ENCODE measurements around the gene CLCN7.

CLCN7 gene

GRCh38 chr16:1460602-1461138 is 14.2 kb downstream of the CLCN7 start:
- no peak for DNase-seq

DNA sequence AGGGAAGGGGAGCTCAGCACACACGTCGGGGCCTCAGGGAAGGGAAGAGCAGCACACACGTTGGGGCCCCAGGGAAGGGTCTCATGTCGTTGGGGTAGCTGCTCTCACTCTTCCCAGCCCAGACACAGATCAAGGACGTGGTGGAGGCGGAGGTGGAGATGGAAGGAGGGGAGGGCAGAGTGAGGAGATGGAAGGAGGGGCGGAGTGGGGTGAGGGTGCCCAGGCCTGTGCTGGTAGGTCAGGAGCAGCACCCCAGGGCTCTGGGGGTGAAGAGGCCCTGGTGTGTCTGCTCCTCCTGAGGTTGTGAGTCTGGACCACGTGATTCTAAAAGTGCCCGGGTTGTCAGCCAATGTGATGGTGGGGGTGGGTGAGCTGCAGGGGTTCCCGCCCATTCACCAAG is 14.9 kb downstream of the CLCN7 start:
- DNase-seq: no peak

- DNase-seq: no peak
These were observed 15.9 kb downstream of the CLCN7 start for GRCh38 chr16:1458977-1459341.

DNA sequence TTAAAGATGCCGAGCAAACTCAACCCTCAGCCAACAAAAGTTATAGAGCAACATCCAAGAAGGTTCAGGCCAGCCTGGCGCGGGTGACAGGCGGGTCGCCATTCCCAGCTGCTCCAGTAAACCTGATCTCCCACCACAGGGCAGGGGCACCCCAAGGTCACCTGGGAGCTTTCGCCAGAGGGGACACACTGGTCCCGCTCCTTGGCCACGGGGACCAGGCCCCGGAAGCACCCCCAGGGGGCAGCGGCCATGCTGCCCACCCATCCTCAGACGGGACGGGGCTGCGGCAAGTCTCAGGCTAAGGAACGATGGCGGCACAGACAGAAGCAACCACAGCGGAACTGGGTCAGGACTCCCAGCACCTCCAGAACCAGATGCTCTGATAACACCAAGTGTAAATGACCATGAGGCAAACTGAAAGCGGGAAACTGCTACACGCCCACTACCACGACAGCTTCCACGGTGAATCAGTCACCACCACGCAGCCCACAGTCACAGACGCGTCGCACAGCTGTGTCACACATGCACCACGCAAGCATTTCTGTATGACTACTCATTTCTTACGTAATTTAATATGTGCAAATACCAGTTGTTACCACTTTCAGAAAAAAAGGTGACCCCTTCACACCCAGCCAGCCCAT is 16.4 kb downstream of the CLCN7 start:
- no peak for DNase-seq

DNA sequence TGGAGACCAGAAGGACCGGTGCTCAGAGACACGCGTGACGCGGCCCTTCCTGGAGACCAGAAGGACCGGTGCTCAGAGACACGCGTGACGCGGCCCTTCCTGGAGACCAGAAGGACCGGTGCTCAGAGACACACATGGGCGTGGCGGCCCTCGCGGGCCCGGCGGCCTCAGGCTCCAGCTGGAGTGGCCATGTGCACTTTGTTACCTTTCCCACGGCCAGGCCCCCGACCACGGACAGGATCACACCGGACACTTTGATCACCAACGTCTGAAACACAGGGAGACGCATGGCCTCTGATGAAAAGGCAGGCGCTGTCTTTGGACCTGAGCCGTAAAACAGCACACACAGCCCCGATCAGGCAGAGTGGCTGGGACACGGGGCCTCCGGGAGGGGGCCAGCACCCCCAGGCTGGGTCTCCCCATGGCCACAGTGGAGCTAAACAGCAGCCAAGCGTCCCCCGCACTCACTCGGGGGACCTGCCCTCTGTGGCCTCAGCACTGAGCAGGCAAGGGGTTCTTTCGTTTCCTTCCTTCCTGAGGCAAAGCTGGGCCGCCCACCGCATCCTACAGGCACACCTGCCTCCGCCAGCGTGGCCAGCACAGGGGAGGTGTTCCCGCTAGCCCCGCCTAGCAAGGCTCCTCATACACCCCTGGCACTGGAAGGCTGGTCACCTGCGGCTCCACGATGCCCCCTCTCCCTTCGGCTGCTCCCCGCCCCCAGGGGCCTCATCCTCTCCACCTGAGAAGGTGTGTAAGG is 17.2 kb downstream of the CLCN7 start:
- DNase-seq: no peak

GRCh38 chr16:1456951-1457350 is 17.9 kb downstream of the CLCN7 start:
- no peak for DNase-seq

GRCh38 chr16:1455190-1456171 is 19.3 kb downstream of the CLCN7 start:
- DNase-seq: no peak

DNA sequence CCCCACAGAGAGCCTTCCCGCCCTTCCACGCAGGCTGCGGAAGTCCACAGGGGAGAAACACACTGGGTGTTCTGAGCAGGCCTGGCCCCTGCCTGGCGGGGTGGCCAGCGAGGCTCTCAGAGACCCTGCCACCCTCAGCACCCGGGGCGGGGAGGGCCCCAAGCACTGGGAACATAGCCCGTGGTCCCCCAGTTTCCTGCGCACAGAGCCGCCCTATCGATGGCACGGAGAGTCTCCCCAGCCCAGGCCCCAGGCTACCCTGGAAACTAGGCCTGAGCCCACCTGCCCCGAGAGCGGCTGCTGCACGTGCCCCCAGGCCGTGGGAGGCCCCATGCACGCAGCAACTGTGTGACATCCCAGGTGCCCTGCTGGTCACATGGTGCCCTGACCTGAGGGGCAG is 20.3 kb downstream of the CLCN7 start:
- no peak for DNase-seq

DNA sequence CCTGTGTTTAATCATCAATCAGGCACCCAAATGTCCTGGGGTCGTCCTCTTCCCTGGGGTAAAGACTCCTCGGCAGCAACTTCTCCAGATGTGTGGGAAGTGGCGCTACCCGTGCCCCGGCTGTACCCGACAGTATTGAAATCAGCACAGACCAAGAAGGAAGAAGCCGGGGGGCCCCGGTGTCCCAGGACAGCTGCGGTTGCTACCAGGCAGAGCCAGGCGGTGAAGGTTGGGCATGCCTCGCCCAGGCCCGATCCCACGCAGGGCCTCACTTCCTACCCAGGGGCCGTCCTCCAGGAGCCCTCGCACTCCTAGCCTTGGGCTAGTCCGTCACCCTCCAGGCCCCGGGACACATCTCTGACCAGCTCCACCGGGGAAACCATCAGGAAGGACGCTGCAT is 21.5 kb downstream of the CLCN7 start:
- no peak for DNase-seq

DNA sequence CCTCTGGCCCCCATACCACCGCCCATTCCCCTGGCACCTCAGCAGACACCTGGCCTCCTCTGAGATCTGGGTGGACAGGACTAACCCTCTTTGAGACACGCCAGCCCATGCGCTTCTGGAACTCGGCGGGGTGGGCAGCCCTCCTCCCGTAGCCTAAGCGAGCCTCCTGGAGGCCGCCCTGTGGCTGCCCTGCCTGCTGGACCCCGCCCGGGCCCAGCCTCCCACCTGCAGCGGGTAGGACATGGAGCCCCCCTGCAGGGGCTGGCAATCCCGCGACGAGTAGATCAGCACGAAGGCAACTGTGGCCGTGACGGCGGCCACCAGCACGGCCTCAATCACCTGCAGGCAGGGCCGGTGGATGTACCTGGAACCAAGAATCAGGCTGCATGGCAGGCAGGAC is 22.3 kb downstream of the CLCN7 start:
- DNase-seq: no peak

DNA sequence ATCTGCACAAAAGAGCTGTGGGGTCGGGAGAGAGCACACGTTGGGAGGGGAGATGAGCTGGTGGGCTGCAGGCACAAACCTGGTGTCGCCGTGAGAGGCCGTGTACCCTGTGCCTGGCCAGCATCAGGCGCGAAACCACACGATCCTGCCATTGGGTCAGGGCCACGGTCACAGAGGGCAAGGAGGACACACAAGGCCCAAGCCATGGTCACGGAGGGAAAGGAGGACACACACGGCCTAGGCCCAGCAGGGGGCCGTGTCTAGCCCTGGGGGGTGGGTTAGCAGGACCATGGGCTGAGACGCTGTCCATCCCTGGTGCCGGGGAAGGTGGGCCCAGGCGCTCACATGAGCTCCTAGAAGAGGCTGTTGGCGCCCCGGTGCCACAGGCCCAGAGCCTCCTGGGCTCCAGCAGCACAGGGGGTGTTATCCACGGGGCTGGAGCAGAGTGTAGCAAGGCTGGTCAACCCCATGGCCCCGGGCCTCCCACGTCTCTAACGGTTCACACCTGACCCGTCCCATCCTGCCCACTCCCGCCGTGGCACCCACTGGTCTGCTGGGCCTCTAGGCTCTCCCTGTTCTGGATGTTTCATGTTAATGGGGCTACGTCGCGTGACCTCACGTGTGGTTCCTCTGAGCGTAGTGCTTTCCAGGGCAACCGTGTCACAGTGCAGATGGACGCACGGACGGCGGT is 23.0 kb downstream of the CLCN7 start:
- no peak for DNase-seq

GRCh38 chr16:1450841-1451240 is 24.0 kb downstream of the CLCN7 start:
- DNase-seq: no peak

- DNase-seq: no peak
These were observed 24.6 kb downstream of the CLCN7 start for GRCh38 chr16:1450218-1450617.

DNA sequence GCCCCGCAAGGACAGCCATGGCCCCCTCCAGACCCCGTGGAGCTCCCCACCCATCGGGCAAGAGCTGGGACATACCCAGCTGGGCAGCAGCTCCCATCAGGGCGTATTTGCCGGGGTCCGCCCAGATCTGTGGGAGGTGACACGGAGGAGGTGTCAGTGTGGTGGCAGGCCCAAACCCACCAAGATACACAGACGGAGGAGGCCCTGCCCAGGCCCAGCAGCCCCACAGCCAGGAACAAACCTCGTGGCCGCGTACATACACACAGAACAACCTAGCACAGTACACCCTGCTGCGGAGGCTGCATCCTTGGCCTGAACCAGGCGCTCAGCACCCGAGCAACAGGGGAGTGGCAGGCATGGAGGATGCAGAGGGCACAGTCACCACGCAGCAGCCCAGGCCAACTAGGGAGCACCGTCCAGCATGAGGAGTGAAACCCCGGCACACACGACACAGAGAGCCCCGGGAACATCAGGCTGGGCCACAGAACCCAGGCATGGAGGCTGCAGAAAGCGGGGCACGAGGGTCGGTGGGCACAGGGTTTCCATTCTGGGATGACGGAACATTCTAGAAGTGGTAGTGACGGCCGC is 25.5 kb downstream of the CLCN7 start:
- DNase-seq: no peak

DNA sequence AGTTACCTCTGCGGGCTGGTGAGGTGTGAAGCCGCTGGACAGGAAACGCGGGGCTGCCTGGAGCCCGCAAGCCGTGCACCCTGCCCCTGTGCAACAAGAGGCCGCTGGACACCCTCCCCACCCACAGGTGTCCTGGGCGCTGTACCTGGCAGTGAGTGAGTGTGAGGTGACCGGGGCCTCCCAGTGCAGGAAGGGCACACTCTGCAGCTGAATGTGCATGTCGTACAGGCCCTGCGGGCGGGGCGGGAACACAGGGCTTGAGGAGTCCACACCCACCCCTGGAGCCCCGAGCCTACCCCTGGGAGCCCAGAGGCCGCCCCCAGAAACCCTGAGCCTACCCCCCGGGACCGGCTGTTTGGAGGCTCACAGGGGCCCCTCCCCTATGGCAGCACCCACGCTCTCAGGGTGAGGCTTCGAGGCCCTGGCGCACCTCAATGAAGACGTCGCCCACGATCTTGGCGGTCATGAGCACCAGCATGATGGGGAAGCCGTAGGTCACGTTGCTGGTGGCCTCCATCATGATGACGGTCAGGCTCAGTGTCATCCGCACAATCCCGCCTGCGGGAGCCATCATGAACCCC is 26.2 kb downstream of the CLCN7 start:
- DNase-seq: no peak

- no peak for DNase-seq
These were observed 26.9 kb downstream of the CLCN7 start for GRCh38 chr16:1447965-1448364.

DNA sequence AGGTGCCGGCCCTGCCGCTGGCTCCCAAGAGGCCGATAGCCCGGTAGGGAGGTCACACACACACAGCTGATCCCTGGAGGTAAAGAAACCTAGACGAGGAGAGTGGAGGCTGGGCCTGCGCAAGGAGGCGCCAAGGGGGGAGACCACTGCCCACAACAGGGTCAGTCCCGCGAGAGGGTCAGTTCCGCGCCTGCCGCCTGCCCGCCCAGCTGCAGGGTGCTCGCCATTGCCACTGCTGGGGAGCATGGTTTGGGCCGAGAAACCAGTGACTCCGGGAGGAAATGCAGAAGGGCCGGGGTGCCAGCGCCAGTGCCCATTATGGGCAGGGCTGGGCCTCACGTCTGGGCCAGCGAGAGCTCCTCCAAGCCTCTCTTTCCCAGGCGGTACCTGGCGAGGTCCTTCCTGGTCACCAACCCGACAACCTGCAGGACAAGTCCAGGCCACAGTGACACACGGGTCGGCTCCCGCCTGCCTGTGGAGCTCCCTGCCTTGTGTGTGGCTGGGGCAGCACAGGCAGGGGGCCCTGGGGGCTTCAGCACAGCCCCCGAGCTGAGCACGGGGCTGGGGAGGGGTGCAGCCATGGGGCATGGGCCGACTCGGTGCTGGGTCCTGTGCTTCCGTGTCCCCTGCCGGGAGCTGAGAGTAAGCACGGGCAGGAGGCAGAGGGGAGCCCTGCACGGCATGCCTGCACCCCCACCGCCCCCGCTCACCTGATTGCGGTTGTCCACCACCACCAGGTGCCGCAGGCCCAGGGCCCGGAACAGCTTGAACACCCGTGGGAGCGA is 28.3 kb downstream of the CLCN7 start:
- no peak for DNase-seq

DNA sequence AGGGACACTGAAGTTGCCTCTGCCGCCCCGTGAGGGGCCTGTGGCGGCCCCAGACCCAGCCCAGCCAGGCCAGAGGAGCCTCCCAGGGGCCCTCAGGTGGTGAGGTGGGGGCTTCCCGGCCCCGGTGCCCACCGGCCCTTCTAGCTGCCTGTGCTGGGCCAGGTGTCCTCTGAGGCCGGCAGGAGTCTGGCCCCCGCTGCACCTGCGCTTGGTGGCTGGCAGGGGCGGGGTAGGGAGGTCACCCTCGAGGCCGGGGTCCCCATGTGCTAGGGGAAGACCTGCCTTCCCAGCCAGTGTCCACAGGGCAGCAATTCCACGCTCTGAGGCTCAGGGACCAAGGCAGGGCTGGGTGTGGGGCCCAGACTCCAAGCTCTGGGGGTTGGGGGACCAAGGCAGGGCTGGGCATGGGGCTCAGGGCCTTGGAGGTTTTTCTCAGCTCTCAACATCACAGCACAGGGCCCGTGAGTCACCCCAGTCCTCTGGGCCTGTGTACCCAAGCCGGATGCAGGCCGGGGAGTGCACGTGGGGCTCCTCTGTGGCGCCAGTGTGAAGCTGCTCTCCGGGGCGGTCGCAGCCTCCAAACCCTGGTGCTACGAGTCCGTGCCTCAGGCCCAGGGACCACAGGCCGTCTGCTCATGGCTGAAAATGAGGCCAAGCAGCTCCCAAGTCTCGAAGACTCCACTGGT is 29.2 kb downstream of the CLCN7 start:
- DNase-seq: no peak

- DNase-seq: no peak
These were observed 29.9 kb downstream of the CLCN7 start for GRCh38 chr16:1444730-1445517.
